Psoas muscle (tissue), 8 donors: ENCODE data around the gene TRAF2. TPM values are rescaled to one million over a fixed set of nuclear protein-coding genes. Genes with fewer than 3 reads are reported as not detected.
"Not testable (repeated sequence)": the region's sequence is repeated elsewhere in the genome, so short reads cannot be mapped to it uniquely, and the experiment has no call there.

Experiments used
- ATAC-seq, 4 donors: fragments of 200-7000 bp; cut with Tn5 transposase; one replicate each; pipeline ENCODE4 v1.9.1; 2020; ENCODE audit warnings: moderate library complexity in 3 of 4, mild to moderate bottlenecking in 2 of 4
- DNase-seq, 2 donors: peaks; one replicate each; pipeline ENCODE4 v3.0.0-alpha.2; 2020
- H3K27ac ChIP-seq: fragments of 200-600 bp; one replicate; pipeline ENCODE4 v1.8.0; 2022
- H3K27me3 ChIP-seq, 3 donors: fragments of 200-600 bp in 1 of 3; one replicate each; pipeline versions ENCODE4 v1.6.1 to v1.8.0; 2013 to 2022; ENCODE audit warnings: low read length in 2 of 3, mild to moderate bottlenecking in 2 of 3, moderate library complexity in 1 of 3; ENCODE audit not compliant: insufficient read depth in 3 of 3
- H3K36me3 ChIP-seq, 2 donors: fragments of 200-600 bp in 1 of 2; one replicate each; pipeline versions ENCODE4 v1.6.1 to v1.8.0; 2013 to 2022; ENCODE audit warnings: low read depth in 1 of 2, mild to moderate bottlenecking in 1 of 2, moderate library complexity in 1 of 2; ENCODE audit not compliant: insufficient read depth in 1 of 2
- H3K4me1 ChIP-seq: fragments of 200-600 bp; one replicate; pipeline ENCODE4 v1.8.0; 2022
- H3K4me3 ChIP-seq: fragments of 200-600 bp; one replicate; pipeline ENCODE4 v1.8.0; 2022; ENCODE audit warnings: mild to moderate bottlenecking
- H3K9me3 ChIP-seq: fragments of 200-600 bp; one replicate; pipeline ENCODE4 v1.8.0; 2022
- CTCF ChIP-seq: fragments of 200-600 bp; IDR thresholded peaks from one replicate; pipeline ENCODE4 v1.8.0; 2022; ENCODE audit warnings: antibody characterized with exemption
- WGBS, 3 donors: extraction: QIAGEN DNeasy Blood & Tissue Kit; methylation state at CpG; one replicate each; pipeline versions ENCODE4 v1.1.6 to v1.1.7; 2013; 5-methylcytosine and 5-hydroxymethylcytosine counted together
- intact Hi-C, 2 donors: fragments of 100-400 bp; cut with DNase I; formaldehyde crosslinking; loops; one replicate each; pipeline versions ENCODE4 v1.11.0 to v1.14.2; 2022
- polyA plus RNA-seq, 3 donors: library from polyadenylated mRNA; stranded (reverse); fragments of 200-250 nt; gene quantifications; one replicate each; pipeline ENCODE4 v1.2.3, GENCODE V29; 2013
- total RNA-seq, 4 donors: library from RNA; stranded (reverse); fragmentation: NEBNext Ultra II Directional in 2 of 4; extraction: Animal tissue kit (Norgen Biotek cat#: 25700) in 2 of 4; gene quantifications; one replicate each; pipeline versions ENCODE4 v1.2.1 to v1.2.4, GENCODE V29; 2021 to 2023
- donor health status: healthy with polysubstance abuse.
- donor health status: DM: no; HTN: no; CAD: no; lungs with moderate emphysema.
- donor health status: Bipolar disorder and iron deficiency.
- donor health status: healthy.
- donor health status: DM: yes; HTN: yes; CAD: no.
- donor health status: DM: no; HTN: no; CAD: no.
- donor health status: DM: no; HTN: no; CAD: no.
- donor health status: DM: yes; HTN: yes; CAD: no.

TRAF2 gene
- total and polyA plus RNA-seq, 7 donors: 5.4 to 15.9 (median 10.3) TPM

GRCh38 chr9:136867480-136867879 is 18.8 kb upstream of the TRAF2 start:
- ATAC-seq (no peak), DNase-seq (no peak)
- no peak for TF ChIP-seq CTCF
- 97 to 98% (median 98%) methylated on average over 18 of the region's 18 CpGs for WGBS, 3 donors
- Histone ChIP-seq H3K36me3 (peaks cover 5 to 24% of the 10 kb centered on the region in 2 donors), H3K27ac (no peak overlapping the region), H3K4me3 (peak overlapping the region; percentile 89), H3K4me1 (peaks cover 21% of the 10 kb centered on the region), H3K9me3 (no peaks in the 10 kb centered on the region), H3K27me3 (no peaks in the 10 kb centered on the region)
- intact Hi-C loops: loop anchor here in 1 of 2 donors (5.0 kb wide), 2 partner anchors 60 to 75 kb away; partner anchors contain the start of gene FBXW5

- H3K27ac ChIP-seq: no peak overlapping the region
- intact Hi-C loops: loop anchor here in 1 of 2 donors (5.0 kb wide), 2 partner anchors 59 to 74 kb away; partner anchors contain the start of gene FBXW5
- ATAC-seq (no peak), DNase-seq (no peak)
- H3K4me3 ChIP-seq: no peak overlapping the region
- H3K9me3 ChIP-seq: no peaks in the 10 kb centered on the region
- TF ChIP-seq CTCF: no peak
- peaks cover 21% of the 10 kb centered on the region for H3K4me1 ChIP-seq
- H3K27me3 ChIP-seq: no peaks in the 10 kb centered on the region
- 97% methylated on average over 18 of the region's 18 CpGs for WGBS, 3 donors
- peaks cover 5 to 20% of the 10 kb centered on the region in 2 donors for H3K36me3 ChIP-seq
Observed at GRCh38 chr9:136867917-136868316, 18.4 kb upstream of the TRAF2 start.

GRCh38 chr9:136868644-136869043 is 17.7 kb upstream of the TRAF2 start:
- WGBS, 3 donors: 87 to 90% (median 88%) methylated on average over 11 of the region's 11 CpGs
- no peak for ATAC-seq

GRCh38 chr9:136869611-136870010 is 16.7 kb upstream of the TRAF2 start:
- DNase-seq, ATAC-seq, H3K27me3 ChIP-seq, H3K4me1 ChIP-seq, H3K9me3 ChIP-seq, H3K36me3 ChIP-seq, H3K27ac ChIP-seq, H3K4me3 ChIP-seq: not testable (repeated sequence)
- 81 to 97% (median 85%) methylated on average over 2 of the region's 2 CpGs for WGBS, 3 donors
- intact Hi-C loops: loop anchor here in 1 of 2 donors (5.0 kb wide), 2 partner anchors 58 to 73 kb away; partner anchors contain the start of gene FBXW5

More at GRCh38 chr9:136868644-136869043, 17.7 kb upstream of the TRAF2 start:
- intact Hi-C loops: loop anchor here in 1 of 2 donors (5.0 kb wide), 2 partner anchors 59 to 74 kb away; partner anchors contain the start of gene FBXW5
- no peak overlapping the region for H3K27ac ChIP-seq
- H3K27me3 ChIP-seq: no peaks in the 10 kb centered on the region
- peaks cover 0 to 12% of the 10 kb centered on the region in 2 donors for H3K36me3 ChIP-seq
- peaks cover 16% of the 10 kb centered on the region for H3K4me1 ChIP-seq
- H3K4me3 ChIP-seq: no peak overlapping the region
- TF ChIP-seq CTCF: no peak
- DNase-seq: no peak
- H3K9me3 ChIP-seq: no peaks in the 10 kb centered on the region

- ATAC-seq: no peak
- Histone ChIP-seq H3K27me3 (no peaks in the 10 kb centered on the region), H3K9me3 (no peaks in the 10 kb centered on the region), H3K4me1 (no peaks in the 10 kb centered on the region), H3K4me3 (no peak overlapping the region), H3K36me3 (no peaks in the 10 kb centered on the region), H3K27ac (no peak overlapping the region)
- WGBS, 3 donors: 73 to 82% (median 80%) methylated on average over 6 of the region's 6 CpGs
- TF ChIP-seq CTCF: no peak
- intact Hi-C loops: no loop called here
- no peak for DNase-seq
Observed at GRCh38 chr9:136875155-136875554, 11.2 kb upstream of the TRAF2 start.
